Astrocyte of the spinal cord (primary cell): ENCODE data around the gene ZNF586.

Experiments
- DNase-seq: peaks from one replicate; pipeline ENCODE4 v3.0.0; 2011; ENCODE audit warnings: low read depth, low spot score
- H3K4me3 ChIP-seq: 2 replicates; pipeline ENCODE4 v1.5.1; 2011; ENCODE audit warnings: low read depth, mild to moderate bottlenecking, low read length, moderate library complexity
- CTCF ChIP-seq: IDR thresholded peaks from 2 replicates; pipeline ENCODE4 v1.5.1; 2012; ENCODE audit warnings: low read depth, mild to moderate bottlenecking, low read length, inconsistent platforms
- in situ Hi-C: cut with HindIII; loops from 2 replicates; pipeline ENCODE4 v1.10.0; 2017; ENCODE audit warnings: low sequenced_read_pairs

The ZNF586 gene

DNA sequence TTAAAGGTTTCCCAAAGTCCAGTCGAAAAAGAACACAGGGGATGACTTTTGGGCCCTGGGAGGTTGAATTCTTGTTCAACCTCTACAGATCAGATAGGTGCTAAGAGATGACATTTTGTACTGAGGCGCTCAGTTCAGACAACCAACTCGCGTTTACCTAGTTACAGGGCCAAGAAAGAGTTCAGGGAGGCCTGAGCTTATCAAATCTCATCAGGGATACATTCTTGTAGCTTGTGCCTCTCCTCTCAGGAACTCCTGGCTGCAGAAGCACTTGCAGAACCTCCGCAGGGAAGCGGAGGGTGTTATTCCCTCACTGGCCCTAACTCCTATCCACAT is 22.0 kb upstream of the ZNF586 start:
- H3K4me3 ChIP-seq = peak overlapping the region; percentile 93
- in situ Hi-C loops = no loop called here
- DNase-seq = no peak
- TF ChIP-seq CTCF = no peak

DNA sequence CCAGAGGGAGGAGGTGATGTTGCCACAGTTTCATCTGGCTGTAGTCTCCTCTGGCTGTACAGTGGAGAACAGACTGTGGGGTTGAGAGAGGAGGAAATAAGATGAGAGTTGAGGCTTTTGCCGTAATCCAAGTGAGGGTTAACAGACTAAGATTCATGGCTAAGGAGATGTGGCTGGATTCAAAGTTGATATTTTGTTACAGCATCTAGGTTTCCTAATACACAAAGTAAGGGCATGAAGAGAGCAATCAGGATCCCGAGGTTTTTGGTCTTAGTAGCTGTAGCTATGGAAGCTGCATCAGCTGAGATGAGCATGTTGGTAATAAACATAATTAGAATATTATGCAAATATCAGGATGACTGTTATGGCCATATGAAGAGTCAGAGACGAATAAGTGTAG is 21.4 kb upstream of the ZNF586 start:
- peak overlapping the region; percentile 93 for H3K4me3 ChIP-seq
- TF ChIP-seq CTCF = no peak
- in situ Hi-C loops = no loop called here
- DNase-seq = no peak

DNA sequence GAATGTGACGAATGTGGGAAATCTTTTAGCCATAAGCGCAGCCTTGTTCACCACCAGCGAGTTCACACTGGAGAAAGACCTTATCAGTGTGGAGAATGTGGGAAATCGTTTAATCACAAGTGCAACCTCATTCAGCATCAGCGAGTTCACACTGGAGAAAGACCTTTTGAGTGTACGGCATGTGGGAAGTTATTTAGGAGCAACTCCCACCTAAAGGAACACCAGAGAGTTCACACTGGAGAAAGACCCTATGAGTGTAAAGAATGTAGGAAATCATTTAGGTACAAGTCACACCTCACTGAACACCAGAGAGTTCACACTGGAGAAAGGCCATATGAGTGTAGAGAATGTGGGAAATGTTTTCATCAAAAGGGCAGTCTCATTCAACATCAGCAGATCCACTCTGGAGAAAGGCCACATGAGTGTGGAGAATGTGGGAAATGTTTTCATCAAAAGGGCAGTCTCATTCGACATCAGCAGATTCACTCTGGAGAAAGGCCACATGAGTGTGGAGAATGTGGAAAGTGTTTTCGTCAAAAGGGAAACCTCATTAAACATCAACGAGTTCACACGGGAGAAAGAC is 15.3 kb upstream of the ZNF586 start:
- in situ Hi-C loops = no loop called here
- no peak for TF ChIP-seq CTCF
- no peak for DNase-seq

GRCh38 chr19:57755031-57755430 is 14.4 kb upstream of the ZNF586 start:
- no peak for DNase-seq
- TF ChIP-seq CTCF = no peak
- in situ Hi-C loops = no loop called here
- no peak overlapping the region for H3K4me3 ChIP-seq

More for the DNA sequence above, 15.3 kb upstream of the ZNF586 start:
- H3K4me3 ChIP-seq = no peak overlapping the region

GRCh38 chr19:57757941-57758340 is 11.5 kb upstream of the ZNF586 start:
- no peak for DNase-seq
- no peak overlapping the region for H3K4me3 ChIP-seq
- in situ Hi-C loops = no loop called here
- TF ChIP-seq CTCF = no peak

DNA sequence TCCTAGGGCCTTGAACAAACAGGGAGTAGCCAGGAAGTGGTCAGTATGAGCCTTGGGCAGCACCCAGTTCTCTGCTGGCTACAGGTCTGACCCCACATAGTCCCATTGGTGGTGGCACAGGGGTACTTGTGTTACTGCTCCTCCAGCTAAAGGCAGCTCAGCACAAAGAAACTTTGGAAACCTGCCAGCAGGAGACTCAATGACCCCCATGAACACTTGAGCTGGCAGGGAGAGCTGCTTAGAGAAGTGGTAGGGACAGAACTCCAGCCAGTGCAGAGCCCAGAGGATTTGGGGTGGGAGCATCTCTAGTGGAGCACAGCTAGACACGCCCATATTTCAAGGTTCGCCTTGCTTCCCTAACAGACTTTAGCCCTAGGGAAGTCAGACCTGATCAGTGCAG is 10.4 kb upstream of the ZNF586 start:
- H3K4me3 ChIP-seq = no peak overlapping the region
- no peak for DNase-seq
- in situ Hi-C loops = no loop called here
- no peak for TF ChIP-seq CTCF

- TF ChIP-seq CTCF = no peak
- in situ Hi-C loops = no loop called here
- no peak overlapping the region for H3K4me3 ChIP-seq
Measured at GRCh38 chr19:57771417-57771816, 1.9 kb downstream of the ZNF586 start.

More at GRCh38 chr19:57771417-57771816, 1.9 kb downstream of the ZNF586 start:
- no peak for DNase-seq
